WERI-Rb-1 (cell line): ENCODE results near the gene ANKRD62.

ENCODE experiments used
- DNase-seq: peaks from one replicate; pipeline ENCODE4 v3.0.0-alpha.2; 2020
- H3K27ac ChIP-seq: fragments of 250-450 bp; sonication (Bioruptor Pico); 2 replicates; pipeline ENCODE4 v1.5.1; 2020; ENCODE audit warnings: mild to moderate bottlenecking, moderate library complexity
- H3K27me3 ChIP-seq: fragments of 250-450 bp; sonication (Bioruptor Pico); 2 replicates; pipeline ENCODE4 v1.5.1; 2021; ENCODE audit warnings: mild to moderate bottlenecking, low read depth, moderate library complexity; ENCODE audit not compliant: insufficient read depth, severe bottlenecking
- H3K36me3 ChIP-seq: fragments of 250-450 bp; sonication (Bioruptor Pico); 2 replicates; pipeline ENCODE4 v1.5.1; 2020; ENCODE audit warnings: mild to moderate bottlenecking, moderate library complexity
- H3K4me3 ChIP-seq: 2 replicates; pipeline ENCODE4 v1.5.1; 2011; ENCODE audit warnings: low read depth, mild to moderate bottlenecking, control low read depth, low read length
- H3K9me3 ChIP-seq: fragments of 250-450 bp; sonication (Bioruptor Pico); 2 replicates; pipeline ENCODE4 v1.5.1; 2021; ENCODE audit warnings: mild to moderate bottlenecking, moderate library complexity; ENCODE audit not compliant: severe bottlenecking
- CTCF ChIP-seq: IDR thresholded peaks from 2 replicates; pipeline ENCODE4 v1.5.1; 2011; ENCODE audit warnings: low read depth, mild to moderate bottlenecking, control low read depth, inconsistent platforms, low read length

ANKRD62 gene

GRCh38 chr18:12056884-12057402, 36.7 kb upstream of the ANKRD62 start:
- DNase-seq: no peak
- H3K36me3 ChIP-seq: no peaks in the 10 kb centered on the region
- H3K9me3 ChIP-seq: no peaks in the 10 kb centered on the region
- H3K27me3 ChIP-seq: no peaks in the 10 kb centered on the region
- no peak overlapping the region for H3K4me3 ChIP-seq
- no peak overlapping the region for H3K27ac ChIP-seq
- TF ChIP-seq CTCF: no peak

- TF ChIP-seq CTCF: no peak
- Histone ChIP-seq H3K27me3 (no peaks in the 10 kb centered on the region), H3K4me3 (no peak overlapping the region), H3K36me3 (no peaks in the 10 kb centered on the region), H3K27ac (no peak overlapping the region), H3K9me3 (no peaks in the 10 kb centered on the region)
- no peak for DNase-seq
Observed at GRCh38 chr18:12057419-12058039, 36.1 kb upstream of the ANKRD62 start.

GRCh38 chr18:12059334-12060181, 34.1 kb upstream of the ANKRD62 start:
- Histone ChIP-seq H3K4me3 (no peak overlapping the region), H3K9me3 (no peaks in the 10 kb centered on the region), H3K36me3 (no peaks in the 10 kb centered on the region), H3K27me3 (no peaks in the 10 kb centered on the region), H3K27ac (no peak overlapping the region)
- no peak for TF ChIP-seq CTCF
- DNase-seq: no peak

GRCh38 chr18:12060182-12060870, 33.3 kb upstream of the ANKRD62 start:
- no peaks in the 10 kb centered on the region for H3K9me3 ChIP-seq
- H3K4me3 ChIP-seq: no peak overlapping the region
- H3K27ac ChIP-seq: no peak overlapping the region
- no peaks in the 10 kb centered on the region for H3K36me3 ChIP-seq
- DNase-seq: no peak
- no peak for TF ChIP-seq CTCF
- H3K27me3 ChIP-seq: no peaks in the 10 kb centered on the region

GRCh38 chr18:12061685-12062084, 32.0 kb upstream of the ANKRD62 start:
- DNase-seq: no peak
- H3K27ac ChIP-seq: no peak overlapping the region

More at GRCh38 chr18:12061685-12062084, 32.0 kb upstream of the ANKRD62 start:
- H3K4me3 ChIP-seq: no peak overlapping the region
- H3K27me3 ChIP-seq: no peaks in the 10 kb centered on the region
- H3K9me3 ChIP-seq: no peaks in the 10 kb centered on the region
- TF ChIP-seq CTCF: no peak
- H3K36me3 ChIP-seq: no peaks in the 10 kb centered on the region
